Lung (tissue), 12 donors: ENCODE results near the gene C5. TPM values are rescaled to one million over a fixed set of nuclear protein-coding genes. Genes with fewer than 3 reads are reported as not detected.

Experiments
- ATAC-seq: fragments of 200-7000 bp; cut with Tn5 transposase; one replicate; pipeline ENCODE4 v1.9.1; 2020; ENCODE audit warnings: moderate number of reproducible peaks; ENCODE audit not compliant: insufficient read depth, low FRiP score
- DNase-seq, 3 donors: peaks; one replicate each; pipeline ENCODE4 v3.0.0-alpha.2; 2013 to 2017
- H3K27ac ChIP-seq, 2 donors: one replicate each; pipeline ENCODE4 v1.5.1; 2013; ENCODE audit warnings: mild to moderate bottlenecking in 2 of 2, moderate library complexity in 2 of 2, control low read depth in 1 of 2, inconsistent platforms in 1 of 2, low read depth in 1 of 2, low read length in 1 of 2
- H3K27me3 ChIP-seq, 3 donors: one replicate each; pipeline ENCODE4 v1.5.1; 2013; ENCODE audit warnings: low read length in 2 of 3; ENCODE audit not compliant: control insufficient read depth in 3 of 3, insufficient read depth in 3 of 3
- H3K36me3 ChIP-seq, 4 donors: one replicate each; pipeline ENCODE4 v1.5.1; 2013; ENCODE audit warnings: low read length in 4 of 4, mild to moderate bottlenecking in 1 of 4, moderate library complexity in 1 of 4; ENCODE audit not compliant: control insufficient read depth in 4 of 4, insufficient read depth in 4 of 4
- H3K4me1 ChIP-seq, 5 donors: one replicate each; pipeline ENCODE4 v1.5.1; 2013; ENCODE audit warnings: low read length in 5 of 5, mild to moderate bottlenecking in 2 of 5, moderate library complexity in 1 of 5; ENCODE audit not compliant: control insufficient read depth in 5 of 5, insufficient read depth in 5 of 5
- H3K4me3 ChIP-seq: one replicate; pipeline ENCODE4 v1.5.1; 2013; ENCODE audit warnings: mild to moderate bottlenecking, control low read depth, moderate library complexity
- H3K9ac ChIP-seq, 2 donors: one replicate each; pipeline ENCODE4 v1.5.1; 2013; ENCODE audit warnings: low read length in 2 of 2, control low read depth in 1 of 2; ENCODE audit not compliant: insufficient read depth in 1 of 2
- H3K9me3 ChIP-seq, 4 donors: one replicate each; pipeline ENCODE4 v1.5.1; 2013; ENCODE audit warnings: low read length in 3 of 4, mild to moderate bottlenecking in 1 of 4, moderate library complexity in 1 of 4; ENCODE audit not compliant: control insufficient read depth in 4 of 4, insufficient read depth in 3 of 4
- WGBS, 2 donors: extraction: QIAGEN DNeasy Blood & Tissue Kit; methylation state at CpG; one replicate each; pipeline ENCODE4 v1.1.7; 2013; 5-methylcytosine and 5-hydroxymethylcytosine counted together
- polyA plus RNA-seq, 2 donors: library from polyadenylated mRNA; stranded (reverse); fragments of 200-250 nt; gene quantifications; one replicate each; pipeline ENCODE4 v1.2.1, GENCODE V29; 2013
- total RNA-seq, 2 donors: library from RNA; depleted of rRNA in 1 of 2; stranded (reverse); fragments of >200 nt in 1 of 2; gene quantifications; one replicate each; pipeline ENCODE4 v1.2.1, GENCODE V29; 2014 to 2021
- TF ChIP-seq, protein P1 (sequence below): IDR thresholded peaks from 2 replicates; pipeline ENCODE4 v1.5.1; 2012; ENCODE audit warnings: mild to moderate bottlenecking; ENCODE audit errors: control extremely low read depth, extremely low read depth
- donor health status: control.
- donor health status: control.
- donor health status: Bipolar disorder and iron deficiency.
- donor health status: healthy.
- donor health status: DM: yes; HTN: yes; CAD: no.

C5 gene
- total and polyA plus RNA-seq, 4 donors, result 9.5 to 53.2 (median 13.1) TPM

DNA sequence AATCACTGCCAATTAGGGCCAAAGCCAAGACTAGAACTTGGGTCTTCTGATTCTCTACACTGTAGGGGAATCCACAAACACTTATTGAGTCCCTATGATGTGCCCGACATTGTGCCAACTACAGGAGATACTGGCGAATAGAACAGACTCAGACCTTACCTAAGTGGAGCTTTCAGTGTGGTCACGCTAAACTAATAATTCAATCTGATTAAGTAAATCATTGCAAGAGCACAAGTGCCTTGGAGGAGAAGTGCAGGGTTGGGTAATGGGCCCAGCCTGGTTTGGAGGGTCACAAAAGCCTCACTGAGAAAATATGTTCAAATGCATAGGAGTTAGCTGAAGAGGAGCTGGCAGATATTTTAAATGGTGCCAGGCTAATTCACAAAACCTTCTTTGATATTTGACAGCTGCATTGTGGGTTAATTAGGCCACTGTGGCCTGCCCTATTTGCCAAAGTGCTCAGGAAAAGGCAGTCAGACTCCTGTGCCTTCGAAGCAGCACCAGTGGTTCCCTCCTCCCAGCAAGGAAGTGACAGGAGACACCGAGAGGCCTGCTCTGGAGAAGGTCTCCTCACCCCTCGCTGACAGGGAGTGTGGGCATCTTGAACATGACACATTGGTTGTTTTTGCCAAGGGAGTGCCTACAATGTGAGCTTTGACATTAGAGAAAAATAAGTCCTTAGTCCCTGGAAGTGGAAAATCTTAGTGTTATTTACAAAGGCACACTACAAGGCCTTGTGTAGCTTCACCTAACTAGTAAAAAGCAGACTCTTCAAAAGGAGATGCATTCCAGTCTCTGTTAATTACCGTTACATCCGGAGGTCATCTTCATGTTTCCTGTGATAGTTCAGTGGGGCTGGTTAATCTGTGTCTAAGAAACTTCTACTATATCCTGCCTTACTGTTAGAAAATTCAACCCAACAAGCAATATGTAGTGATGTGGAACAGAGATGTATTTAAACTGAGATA, 99.4 kb downstream of the C5 start:
- Histone ChIP-seq H3K27me3 (no peaks in the 10 kb centered on the region), H3K9me3 (no peaks in the 10 kb centered on the region), H3K4me1 (peaks cover 0 to 11% (median 4%) of the 10 kb centered on the region in 5 donors), H3K4me3 (no peak overlapping the region), H3K27ac (peak overlapping the region in 1 of 2 donors; percentile 43), H3K9ac (no peak overlapping the region), H3K36me3 (peaks cover 0 to 4% (median 0%) of the 10 kb centered on the region in 4 donors)
- TF ChIP-seq, protein P1, sequence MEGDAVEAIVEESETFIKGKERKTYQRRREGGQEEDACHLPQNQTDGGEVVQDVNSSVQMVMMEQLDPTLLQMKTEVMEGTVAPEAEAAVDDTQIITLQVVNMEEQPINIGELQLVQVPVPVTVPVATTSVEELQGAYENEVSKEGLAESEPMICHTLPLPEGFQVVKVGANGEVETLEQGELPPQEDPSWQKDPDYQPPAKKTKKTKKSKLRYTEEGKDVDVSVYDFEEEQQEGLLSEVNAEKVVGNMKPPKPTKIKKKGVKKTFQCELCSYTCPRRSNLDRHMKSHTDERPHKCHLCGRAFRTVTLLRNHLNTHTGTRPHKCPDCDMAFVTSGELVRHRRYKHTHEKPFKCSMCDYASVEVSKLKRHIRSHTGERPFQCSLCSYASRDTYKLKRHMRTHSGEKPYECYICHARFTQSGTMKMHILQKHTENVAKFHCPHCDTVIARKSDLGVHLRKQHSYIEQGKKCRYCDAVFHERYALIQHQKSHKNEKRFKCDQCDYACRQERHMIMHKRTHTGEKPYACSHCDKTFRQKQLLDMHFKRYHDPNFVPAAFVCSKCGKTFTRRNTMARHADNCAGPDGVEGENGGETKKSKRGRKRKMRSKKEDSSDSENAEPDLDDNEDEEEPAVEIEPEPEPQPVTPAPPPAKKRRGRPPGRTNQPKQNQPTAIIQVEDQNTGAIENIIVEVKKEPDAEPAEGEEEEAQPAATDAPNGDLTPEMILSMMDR, result no peak
- 52 to 74% methylated on average over 8 of the region's 8 CpGs for WGBS, 2 donors
- ATAC-seq, result no peak
- peak in 1 of 3 donors; percentile 24 for DNase-seq

GRCh38 chr9:120949290-120949689, 100.8 kb downstream of the C5 start:
- Histone ChIP-seq H3K36me3 (peaks cover 0 to 4% (median 0%) of the 10 kb centered on the region in 4 donors), H3K9me3 (no peaks in the 10 kb centered on the region), H3K27me3 (no peaks in the 10 kb centered on the region), H3K27ac (no peak overlapping the region), H3K9ac (no peak overlapping the region), H3K4me3 (no peak overlapping the region), H3K4me1 (peaks cover 0 to 11% (median 4%) of the 10 kb centered on the region in 5 donors)
- ATAC-seq, result no peak
- DNase-seq, result no peak
- TF ChIP-seq, protein P1, result no peak
- WGBS, 2 donors, result 74 to 93% methylated on average over 2 of the region's 2 CpGs

GRCh38 chr9:120948824-120949223, 101.3 kb downstream of the C5 start:
- peak overlapping the region in 1 of 2 donors; percentile 24 for H3K27ac ChIP-seq
- ATAC-seq, result no peak

More at GRCh38 chr9:120948824-120949223, 101.3 kb downstream of the C5 start:
- WGBS, 2 donors, result 93 to 100% methylated on average over 1 of the region's 1 CpG
- Histone ChIP-seq H3K27me3 (no peaks in the 10 kb centered on the region), H3K4me1 (peaks cover 0 to 11% (median 4%) of the 10 kb centered on the region in 5 donors), H3K36me3 (peaks cover 0 to 3% (median 0%) of the 10 kb centered on the region in 4 donors), H3K9ac (no peak overlapping the region), H3K4me3 (no peak overlapping the region), H3K9me3 (no peaks in the 10 kb centered on the region)
- DNase-seq, result no peak
- TF ChIP-seq, protein P1, result no peak
